Measurements from ENCODE around the gene MSN.
"Not testable (repeated sequence)": the region's sequence is repeated elsewhere in the genome, so short reads cannot be mapped to it uniquely, and the experiment has no call there.

MSN gene

GRCh38 chrX:65667503-65668376, at the start of gene MSN:
Gene MSN (plus strand): TSS chrX:65667654. CDS start chrX:65667842, 188 bp downstream.
- peak; percentile 56 for DNase-seq

GRCh38 chrX:65620096-65620705, 47.3 kb upstream of the MSN start:
- DNase-seq: not testable (repeated sequence)

- no peak for DNase-seq
Observed at GRCh38 chrX:65630771-65631170, 36.7 kb upstream of the MSN start.

- no peak for DNase-seq
Observed at GRCh38 chrX:65633826-65634225, 33.6 kb upstream of the MSN start.

- DNase-seq: no peak
Observed at GRCh38 chrX:65634732-65635131, 32.7 kb upstream of the MSN start.

- DNase-seq: peak; percentile 43
Observed at GRCh38 chrX:65635378-65635777, 32.1 kb upstream of the MSN start.

GRCh38 chrX:65635822-65636221, 31.6 kb upstream of the MSN start:
- no peak for DNase-seq

- not testable (repeated sequence) for DNase-seq
Observed at GRCh38 chrX:65636261-65636660, 31.2 kb upstream of the MSN start.

GRCh38 chrX:65637335-65637734, 30.1 kb upstream of the MSN start:
- DNase-seq: no peak

GRCh38 chrX:65642914-65643491, 24.5 kb upstream of the MSN start:
- peak; percentile 61 for DNase-seq

GRCh38 chrX:65643531-65644052, 23.9 kb upstream of the MSN start:
- DNase-seq: peak; percentile 11

- peak; percentile 84 for DNase-seq
Observed at GRCh38 chrX:65644621-65645289, 22.7 kb upstream of the MSN start.

- DNase-seq: peak; percentile 30
Observed at GRCh38 chrX:65647801-65648200, 19.7 kb upstream of the MSN start.

- no peak for DNase-seq
Observed at GRCh38 chrX:65652098-65652497, 15.4 kb upstream of the MSN start.

GRCh38 chrX:65657009-65657441, 10.4 kb upstream of the MSN start:
- DNase-seq: not testable (repeated sequence)

GRCh38 chrX:65657659-65658058, 9.8 kb upstream of the MSN start:
- no peak for DNase-seq

- no peak for DNase-seq
Observed at GRCh38 chrX:65658229-65658628, 9.2 kb upstream of the MSN start.

GRCh38 chrX:65667157-65667502, 324 bp upstream of the MSN start:
- DNase-seq: no peak

- DNase-seq: peak; percentile 82
Observed at GRCh38 chrX:65668377-65669310, 1.2 kb downstream of the MSN start.

GRCh38 chrX:65671286-65671685, 3.8 kb downstream of the MSN start:
- no peak for DNase-seq

- peak; percentile 32 for DNase-seq
Observed at GRCh38 chrX:65671966-65672365, 4.5 kb downstream of the MSN start.

GRCh38 chrX:65673857-65674203, 6.4 kb downstream of the MSN start:
- DNase-seq: no peak
